Measurements from ENCODE around the gene MCCC1.

DNA sequence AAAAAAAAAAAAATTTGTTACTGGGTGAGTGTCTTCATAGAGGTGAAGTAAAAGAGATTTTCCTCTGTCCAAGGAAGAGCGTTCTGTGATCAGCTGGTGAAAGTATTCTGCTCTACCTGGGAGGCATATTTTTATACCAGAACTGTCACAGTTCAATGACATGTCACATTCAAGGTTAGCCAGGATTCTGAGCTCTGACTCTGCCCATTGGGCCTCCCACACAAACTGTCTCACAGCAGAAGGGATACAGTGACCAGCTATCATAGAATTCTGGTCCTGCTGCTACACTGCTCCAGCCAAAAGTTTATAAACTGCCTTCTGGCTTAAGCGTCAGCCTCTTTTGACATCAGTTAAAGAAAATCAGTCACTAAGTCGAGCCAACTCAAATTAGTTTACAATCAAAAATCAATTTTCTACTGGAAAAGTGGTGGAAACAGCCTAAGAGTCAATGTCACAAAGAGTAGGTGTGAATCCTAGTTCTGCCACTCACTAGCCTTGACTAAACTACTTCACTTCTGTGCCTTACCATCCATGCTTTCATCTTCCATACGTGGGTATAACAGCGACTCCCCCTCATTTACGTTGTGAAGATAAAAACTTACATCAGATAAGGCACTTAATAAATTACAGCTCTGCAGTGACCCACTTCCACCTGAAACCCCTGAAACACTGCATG is 66.3 kb downstream of the MCCC1 start:
- TF ChIP-seq, protein P1, sequence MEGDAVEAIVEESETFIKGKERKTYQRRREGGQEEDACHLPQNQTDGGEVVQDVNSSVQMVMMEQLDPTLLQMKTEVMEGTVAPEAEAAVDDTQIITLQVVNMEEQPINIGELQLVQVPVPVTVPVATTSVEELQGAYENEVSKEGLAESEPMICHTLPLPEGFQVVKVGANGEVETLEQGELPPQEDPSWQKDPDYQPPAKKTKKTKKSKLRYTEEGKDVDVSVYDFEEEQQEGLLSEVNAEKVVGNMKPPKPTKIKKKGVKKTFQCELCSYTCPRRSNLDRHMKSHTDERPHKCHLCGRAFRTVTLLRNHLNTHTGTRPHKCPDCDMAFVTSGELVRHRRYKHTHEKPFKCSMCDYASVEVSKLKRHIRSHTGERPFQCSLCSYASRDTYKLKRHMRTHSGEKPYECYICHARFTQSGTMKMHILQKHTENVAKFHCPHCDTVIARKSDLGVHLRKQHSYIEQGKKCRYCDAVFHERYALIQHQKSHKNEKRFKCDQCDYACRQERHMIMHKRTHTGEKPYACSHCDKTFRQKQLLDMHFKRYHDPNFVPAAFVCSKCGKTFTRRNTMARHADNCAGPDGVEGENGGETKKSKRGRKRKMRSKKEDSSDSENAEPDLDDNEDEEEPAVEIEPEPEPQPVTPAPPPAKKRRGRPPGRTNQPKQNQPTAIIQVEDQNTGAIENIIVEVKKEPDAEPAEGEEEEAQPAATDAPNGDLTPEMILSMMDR (IDR thresholded peaks at IDR 0.05) = no peak
- TF ChIP-seq POLR2AphosphoS5 (IDR thresholded peaks at IDR 0.05) = no peak
